Breast epithelium (tissue), 4 donors: ENCODE data around the gene PEX5L. TPM values are rescaled to one million over a fixed set of nuclear protein-coding genes. Genes with fewer than 3 reads are reported as not detected.

Source experiments
- DNase-seq, 2 donors: peaks; one replicate each; pipeline ENCODE4 v3.0.0-alpha.2; 2019; ENCODE audit warnings: low spot score in 2 of 2
- H3K27ac ChIP-seq, 2 donors: fragments of 200-600 bp; sonication (generic) in 1 of 2; one replicate each; pipeline ENCODE4 v1.5.1; 2016 to 2019; ENCODE audit warnings: mild to moderate bottlenecking in 1 of 2
- H3K27me3 ChIP-seq, 2 donors: fragments of 200-600 bp; sonication (generic) in 1 of 2; one replicate each; pipeline versions ENCODE4 v1.5.1 to v1.6.0; 2017 to 2019; ENCODE audit warnings: control low read depth in 1 of 2, mild to moderate bottlenecking in 1 of 2
- H3K36me3 ChIP-seq: fragments of 200-600 bp; one replicate; pipeline ENCODE4 v1.5.1; 2019
- H3K4me1 ChIP-seq, 2 donors: fragments of 200-600 bp; sonication (generic); one replicate each; pipeline ENCODE4 v1.5.1; 2016 to 2019; ENCODE audit warnings: control low read depth in 1 of 2
- H3K4me3 ChIP-seq, 3 donors: fragments of 200-600 bp; sonication (generic); 1 replicate in 2 of 3; 2 replicates in 1 of 3; pipeline ENCODE4 v1.5.1; 2016 to 2019; ENCODE audit warnings: mild to moderate bottlenecking in 3 of 3, moderate library complexity in 2 of 3
- H3K9me3 ChIP-seq, 2 donors: fragments of 200-600 bp; sonication (generic) in 1 of 2; one replicate each; pipeline ENCODE4 v1.5.1; 2016 to 2019; ENCODE audit warnings: control low read depth in 1 of 2
- POLR2A ChIP-seq: fragments of 450-650 bp; IDR thresholded peaks from one replicate; pipeline ENCODE4 v1.6.1; 2016; ENCODE audit warnings: antibody characterized with exemption, mild to moderate bottlenecking, moderate library complexity
- POLR2AphosphoS5 ChIP-seq, 3 donors: sonication (generic); formaldehyde crosslinking; IDR thresholded peaks; one replicate each; pipeline ENCODE4 v1.6.1; 2017; ENCODE audit warnings: antibody characterized with exemption in 3 of 3
- intact Hi-C: fragments of 100-400 bp; cut with DNase I; formaldehyde crosslinking; loops from one replicate; pipeline ENCODE4 v1.15.1; 2023; ENCODE audit warnings: low total_unique reads
- total RNA-seq, 3 donors: library from RNA; depleted of rRNA; stranded (reverse); fragments of >200 nt; gene quantifications; one replicate each; pipeline ENCODE4 v1.1.0, GENCODE V29; 2016
- TF ChIP-seq, protein P1 (sequence below), 3 donors: fragments of 450-650 bp; IDR thresholded peaks; one replicate each; pipeline ENCODE4 v1.5.1; 2016 to 2017; ENCODE audit warnings: antibody characterized with exemption in 3 of 3, mild to moderate bottlenecking in 3 of 3, moderate library complexity in 3 of 3

Gene PEX5L
- total RNA-seq, 3 donors from 2014 or later: 0.48 to 3.3 (median 1.6) TPM

DNA sequence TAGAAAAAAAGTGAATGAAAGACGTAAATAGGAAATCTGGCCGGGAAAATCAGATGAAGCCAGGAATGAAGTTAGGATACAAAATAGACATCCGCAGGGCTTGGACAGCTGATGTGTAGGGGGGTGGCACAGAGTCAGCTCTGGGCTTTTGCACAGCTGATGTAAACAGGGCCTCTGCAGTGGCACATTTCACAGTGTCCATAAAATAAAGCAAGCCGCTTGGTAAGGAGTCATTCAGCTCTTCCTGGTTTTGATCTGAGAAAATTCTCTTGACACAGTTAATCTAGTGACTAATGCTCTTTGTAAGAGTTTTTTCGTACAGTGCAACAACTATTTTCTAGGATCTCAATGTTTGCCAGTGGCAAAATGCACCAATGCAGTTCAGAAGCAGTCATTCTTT is 230.6 kb downstream of the PEX5L start:
- TF ChIP-seq POLR2A (no peak), POLR2AphosphoS5 (IDR thresholded peaks at IDR 0.05) (no peak)
- TF ChIP-seq, protein P1, sequence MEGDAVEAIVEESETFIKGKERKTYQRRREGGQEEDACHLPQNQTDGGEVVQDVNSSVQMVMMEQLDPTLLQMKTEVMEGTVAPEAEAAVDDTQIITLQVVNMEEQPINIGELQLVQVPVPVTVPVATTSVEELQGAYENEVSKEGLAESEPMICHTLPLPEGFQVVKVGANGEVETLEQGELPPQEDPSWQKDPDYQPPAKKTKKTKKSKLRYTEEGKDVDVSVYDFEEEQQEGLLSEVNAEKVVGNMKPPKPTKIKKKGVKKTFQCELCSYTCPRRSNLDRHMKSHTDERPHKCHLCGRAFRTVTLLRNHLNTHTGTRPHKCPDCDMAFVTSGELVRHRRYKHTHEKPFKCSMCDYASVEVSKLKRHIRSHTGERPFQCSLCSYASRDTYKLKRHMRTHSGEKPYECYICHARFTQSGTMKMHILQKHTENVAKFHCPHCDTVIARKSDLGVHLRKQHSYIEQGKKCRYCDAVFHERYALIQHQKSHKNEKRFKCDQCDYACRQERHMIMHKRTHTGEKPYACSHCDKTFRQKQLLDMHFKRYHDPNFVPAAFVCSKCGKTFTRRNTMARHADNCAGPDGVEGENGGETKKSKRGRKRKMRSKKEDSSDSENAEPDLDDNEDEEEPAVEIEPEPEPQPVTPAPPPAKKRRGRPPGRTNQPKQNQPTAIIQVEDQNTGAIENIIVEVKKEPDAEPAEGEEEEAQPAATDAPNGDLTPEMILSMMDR (IDR thresholded peaks at IDR 0.05): no peak
- Histone ChIP-seq H3K27me3 (no peaks in the 10 kb centered on the region), H3K36me3 (no peaks in the 10 kb centered on the region), H3K9me3 (no peaks in the 10 kb centered on the region), H3K4me1 (no peaks in the 10 kb centered on the region), H3K27ac (no peak overlapping the region), H3K4me3 (no peak overlapping the region)
- no peak for DNase-seq
- intact Hi-C loops: loop anchor here (5.0 kb wide), 1 partner anchor 384 kb away; no protein-coding TSS in a partner anchor

DNA sequence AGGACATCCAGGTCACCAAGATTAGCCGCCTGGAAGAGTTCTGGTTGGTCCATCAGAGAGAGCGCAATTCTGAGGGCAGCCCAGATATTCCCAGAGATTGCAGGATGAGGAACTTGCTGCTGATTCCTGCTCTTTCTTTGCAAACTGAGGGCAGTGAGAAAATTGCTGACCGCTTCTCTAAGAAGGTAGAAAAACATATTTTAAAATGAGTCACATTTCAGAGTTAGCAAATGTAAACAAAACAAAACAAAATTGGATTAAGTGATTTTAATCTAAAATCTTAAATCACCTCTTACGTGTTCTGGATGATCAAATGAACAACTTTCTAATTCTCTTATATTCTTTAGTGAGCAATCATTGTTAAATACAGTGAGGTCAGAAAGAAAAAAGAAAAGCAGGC is 234.9 kb downstream of the PEX5L start:
- intact Hi-C loops: no loop called here
- no peaks in the 10 kb centered on the region for H3K4me1 ChIP-seq
- no peaks in the 10 kb centered on the region for H3K27me3 ChIP-seq
- no peaks in the 10 kb centered on the region for H3K9me3 ChIP-seq
- TF ChIP-seq POLR2AphosphoS5 (IDR thresholded peaks at IDR 0.05) (no peak), POLR2A (no peak)
- TF ChIP-seq, protein P1 (IDR thresholded peaks at IDR 0.05): no peak
- no peak overlapping the region for H3K4me3 ChIP-seq
- H3K27ac ChIP-seq: no peak overlapping the region
- DNase-seq: no peak
- no peaks in the 10 kb centered on the region for H3K36me3 ChIP-seq

DNA sequence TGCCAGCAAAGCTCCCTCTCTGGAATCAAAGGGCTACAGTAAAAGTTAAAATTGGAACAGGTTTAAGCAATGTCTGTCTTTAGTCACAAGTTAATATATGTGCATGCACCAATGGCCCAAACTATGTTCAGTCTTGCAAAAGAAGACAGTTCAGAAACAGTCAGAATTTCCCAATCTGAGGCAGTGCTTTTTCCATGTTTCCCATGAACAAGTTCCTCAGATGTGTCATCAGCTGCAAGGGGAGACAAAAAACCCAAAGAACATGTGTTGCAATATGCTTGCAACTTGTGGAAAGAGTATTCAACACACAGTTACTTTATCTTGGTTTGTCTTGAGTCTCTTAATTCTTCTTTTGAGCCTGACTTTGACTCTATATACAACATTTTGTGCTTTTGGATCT is 235.5 kb downstream of the PEX5L start:
- DNase-seq: no peak
- H3K4me3 ChIP-seq: no peak overlapping the region
- TF ChIP-seq POLR2AphosphoS5 (IDR thresholded peaks at IDR 0.05) (no peak), POLR2A (no peak)
- TF ChIP-seq, protein P1 (IDR thresholded peaks at IDR 0.05): no peak
- no peak overlapping the region for H3K27ac ChIP-seq
- H3K27me3 ChIP-seq: no peaks in the 10 kb centered on the region
- H3K9me3 ChIP-seq: no peaks in the 10 kb centered on the region
- intact Hi-C loops: no loop called here
- H3K36me3 ChIP-seq: no peaks in the 10 kb centered on the region
- no peaks in the 10 kb centered on the region for H3K4me1 ChIP-seq

DNA sequence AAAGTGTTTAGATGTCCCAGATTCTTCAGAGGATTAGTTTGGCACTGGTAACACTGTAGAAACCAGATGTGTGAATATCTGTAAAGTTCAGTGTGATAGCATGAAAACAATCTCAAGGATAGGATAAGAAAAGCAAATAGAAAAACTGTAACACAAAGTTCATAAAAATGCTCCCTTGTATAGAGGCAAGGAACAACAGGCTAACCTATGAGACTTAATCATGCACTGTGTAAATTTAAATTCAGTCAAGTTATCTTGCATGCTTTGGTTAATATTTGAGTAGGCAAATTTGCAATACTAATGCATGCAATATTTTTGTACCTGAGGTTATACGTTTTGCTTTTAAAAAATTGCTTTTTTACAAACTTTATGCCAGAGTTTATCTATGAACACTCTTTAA is 239.5 kb downstream of the PEX5L start:
- H3K4me3 ChIP-seq: no peak overlapping the region
- DNase-seq: no peak
- H3K36me3 ChIP-seq: no peaks in the 10 kb centered on the region
- no peak for TF ChIP-seq POLR2A
- no peak for TF ChIP-seq POLR2AphosphoS5 (IDR thresholded peaks at IDR 0.05)
- TF ChIP-seq, protein P1 (IDR thresholded peaks at IDR 0.05): no peak
- H3K27ac ChIP-seq: no peak overlapping the region
- H3K4me1 ChIP-seq: no peaks in the 10 kb centered on the region
- no peaks in the 10 kb centered on the region for H3K9me3 ChIP-seq
- intact Hi-C loops: no loop called here
- H3K27me3 ChIP-seq: no peaks in the 10 kb centered on the region

DNA sequence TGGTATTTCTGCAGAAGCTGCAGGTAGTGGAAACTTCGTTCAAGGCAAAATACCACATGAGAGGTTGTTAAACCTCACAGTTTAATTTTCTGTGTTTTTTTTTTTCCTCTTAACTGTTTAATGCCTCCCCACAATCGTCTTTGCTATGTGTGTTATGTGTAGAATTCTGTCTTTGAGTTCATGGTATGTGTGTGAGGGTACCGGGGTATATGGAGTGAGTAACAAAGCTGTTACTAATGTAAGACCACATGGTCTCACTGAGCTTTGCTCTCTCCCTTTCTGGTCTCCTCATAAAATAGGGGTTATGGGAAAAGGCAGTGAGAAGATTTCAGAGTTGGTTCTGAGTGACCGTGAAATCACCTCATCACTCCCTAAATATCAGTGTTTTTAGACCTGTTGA is 240.3 kb downstream of the PEX5L start:
- no peaks in the 10 kb centered on the region for H3K27me3 ChIP-seq
- intact Hi-C loops: no loop called here
- H3K4me3 ChIP-seq: no peak overlapping the region
- no peaks in the 10 kb centered on the region for H3K4me1 ChIP-seq
- DNase-seq: no peak
- H3K36me3 ChIP-seq: no peaks in the 10 kb centered on the region
- TF ChIP-seq POLR2A (no peak), POLR2AphosphoS5 (IDR thresholded peaks at IDR 0.05) (no peak)
- TF ChIP-seq, protein P1 (IDR thresholded peaks at IDR 0.05): no peak
- H3K27ac ChIP-seq: no peak overlapping the region
- no peaks in the 10 kb centered on the region for H3K9me3 ChIP-seq
